Measurements from ENCODE around the gene SLC9A6. TPM values are rescaled to one million over a fixed set of nuclear protein-coding genes. Genes with fewer than 3 reads are reported as not detected.

The SLC9A6 gene
- total and polyA plus RNA-seq, 2 of the 13 experiments (the other 11 are each of a cell fraction or from before 2014, with no cell fraction given): 3.9 to 8.0 TPM

DNA sequence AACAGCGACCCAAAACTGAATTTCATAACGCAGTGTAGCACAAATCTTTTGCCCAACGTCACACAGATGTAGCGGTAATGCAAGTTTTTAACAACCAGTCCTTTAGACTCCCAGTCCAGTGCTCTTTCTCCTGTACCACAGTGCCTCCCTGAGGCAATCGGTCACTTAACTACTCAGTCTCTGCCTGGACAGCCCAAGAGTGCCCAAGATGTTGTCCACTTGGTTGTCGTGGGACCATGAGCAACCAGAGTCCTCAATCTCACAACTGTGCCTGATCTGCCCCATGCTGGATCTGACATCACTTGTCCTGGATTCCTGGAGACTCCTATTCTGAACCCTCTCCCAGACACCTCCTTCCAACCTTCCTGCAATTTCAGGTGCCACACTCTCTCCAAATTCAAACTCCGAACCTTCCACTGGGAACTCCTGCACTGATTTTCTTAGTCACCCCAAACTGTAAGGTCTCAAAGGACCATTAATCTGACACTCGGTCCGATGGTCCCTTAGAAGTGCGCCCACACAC, 12.1 kb upstream of the SLC9A6 start:
- ChIA-PET POLR2A (interaction anchor here (0.6 to 1.0 kb wide), 2 partner anchors 12 to 1026 kb away, joined by 3 to 7 read pairs; partner anchors contain the start of gene SLC9A6), CTCF (ENCODE audit: low intra/inter-chr PET ratio, low total read pairs) (no interaction called here)
- ATAC-seq (peak; percentile 79), DNase-seq (ENCODE audit: low spot score) (no peak), FAIRE-seq (no peak)
- peaks cover 14% of the 10 kb centered on the region for H3K79me2 ChIP-seq (ENCODE audit: insufficient read depth, low read length)
- H3K36me3 ChIP-seq (replicated peaks in 1 of 2; ENCODE audit: control insufficient read depth in 1 of 2, insufficient read depth in 2 of 2, low read length in 2 of 2): no peaks in the 10 kb centered on the region
- peak overlapping the region; percentile 15 for H2AFZ ChIP-seq (ENCODE audit: low read length)
- no peaks in the 10 kb centered on the region for H4K20me1 ChIP-seq (ENCODE audit: insufficient read depth, low read length)
- TF ChIP-seq CAMTA2 (CRISPR knock-in tag; IDR thresholded peaks at IDR 0.05; ENCODE audit: borderline replicate concordance) (no peak), SRSF1 (optimal IDR thresholded peaks at IDR 0.05; ENCODE audit: low read depth, low read length) (peak; percentile 23), SNAI1 (CRISPR knock-in tag; IDR thresholded peaks at IDR 0.05; ENCODE audit: borderline replicate concordance) (no peak), CTCF (CRISPR knock-in tag; IDR thresholded peaks at IDR 0.05) (0 out of 2 replicates have a peak, but pooled peaks have one; percentile 20), HHEX (CRISPR knock-in tag; IDR thresholded peaks at IDR 0.05) (no peak), MLXIP (CRISPR knock-in tag; IDR thresholded peaks at IDR 0.05; ENCODE audit: borderline replicate concordance) (no peak), IRF2 (CRISPR knock-in tag; IDR thresholded peaks at IDR 0.05) (no peak), NR0B2 (CRISPR knock-in tag; IDR thresholded peaks at IDR 0.05) (no peak), ZNF282 (IDR thresholded peaks at IDR 0.05; ENCODE audit: partially characterized antibody) (no peak)
- TF ChIP-seq, protein P1, sequence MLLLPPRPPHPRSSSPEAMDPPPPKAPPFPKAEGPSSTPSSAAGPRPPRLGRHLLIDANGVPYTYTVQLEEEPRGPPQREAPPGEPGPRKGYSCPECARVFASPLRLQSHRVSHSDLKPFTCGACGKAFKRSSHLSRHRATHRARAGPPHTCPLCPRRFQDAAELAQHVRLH (CRISPR knock-in tag; IDR thresholded peaks at IDR 0.05; ENCODE audit: borderline replicate concordance, low read depth): no peak
- TF ChIP-seq, protein P2, sequence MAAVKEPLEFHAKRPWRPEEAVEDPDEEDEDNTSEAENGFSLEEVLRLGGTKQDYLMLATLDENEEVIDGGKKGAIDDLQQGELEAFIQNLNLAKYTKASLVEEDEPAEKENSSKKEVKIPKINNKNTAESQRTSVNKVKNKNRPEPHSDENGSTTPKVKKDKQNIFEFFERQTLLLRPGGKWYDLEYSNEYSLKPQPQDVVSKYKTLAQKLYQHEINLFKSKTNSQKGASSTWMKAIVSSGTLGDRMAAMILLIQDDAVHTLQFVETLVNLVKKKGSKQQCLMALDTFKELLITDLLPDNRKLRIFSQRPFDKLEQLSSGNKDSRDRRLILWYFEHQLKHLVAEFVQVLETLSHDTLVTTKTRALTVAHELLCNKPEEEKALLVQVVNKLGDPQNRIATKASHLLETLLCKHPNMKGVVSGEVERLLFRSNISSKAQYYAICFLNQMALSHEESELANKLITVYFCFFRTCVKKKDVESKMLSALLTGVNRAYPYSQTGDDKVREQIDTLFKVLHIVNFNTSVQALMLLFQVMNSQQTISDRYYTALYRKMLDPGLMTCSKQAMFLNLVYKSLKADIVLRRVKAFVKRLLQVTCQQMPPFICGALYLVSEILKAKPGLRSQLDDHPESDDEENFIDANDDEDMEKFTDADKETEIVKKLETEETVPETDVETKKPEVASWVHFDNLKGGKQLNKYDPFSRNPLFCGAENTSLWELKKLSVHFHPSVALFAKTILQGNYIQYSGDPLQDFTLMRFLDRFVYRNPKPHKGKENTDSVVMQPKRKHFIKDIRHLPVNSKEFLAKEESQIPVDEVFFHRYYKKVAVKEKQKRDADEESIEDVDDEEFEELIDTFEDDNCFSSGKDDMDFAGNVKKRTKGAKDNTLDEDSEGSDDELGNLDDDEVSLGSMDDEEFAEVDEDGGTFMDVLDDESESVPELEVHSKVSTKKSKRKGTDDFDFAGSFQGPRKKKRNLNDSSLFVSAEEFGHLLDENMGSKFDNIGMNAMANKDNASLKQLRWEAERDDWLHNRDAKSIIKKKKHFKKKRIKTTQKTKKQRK (IDR thresholded peaks at IDR 0.05; ENCODE audit: low read length): no peak
- TF ChIP-seq, protein P3, sequence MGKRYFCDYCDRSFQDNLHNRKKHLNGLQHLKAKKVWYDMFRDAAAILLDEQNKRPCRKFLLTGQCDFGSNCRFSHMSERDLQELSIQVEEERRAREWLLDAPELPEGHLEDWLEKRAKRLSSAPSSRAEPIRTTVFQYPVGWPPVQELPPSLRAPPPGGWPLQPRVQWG (CRISPR knock-in tag; IDR thresholded peaks at IDR 0.05; ENCODE audit: borderline replicate concordance, low read depth): no peak
- TF ChIP-seq, protein P4, sequence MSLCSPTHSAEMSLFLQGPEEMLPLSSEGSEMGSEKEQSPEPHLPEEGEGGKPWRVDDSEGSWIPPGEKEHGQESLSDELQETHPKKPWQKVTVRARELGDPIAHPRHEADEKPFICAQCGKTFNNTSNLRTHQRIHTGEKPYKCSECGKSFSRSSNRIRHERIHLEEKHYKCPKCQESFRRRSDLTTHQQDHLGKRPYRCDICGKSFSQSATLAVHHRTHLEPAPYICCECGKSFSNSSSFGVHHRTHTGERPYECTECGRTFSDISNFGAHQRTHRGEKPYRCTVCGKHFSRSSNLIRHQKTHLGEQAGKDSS (CRISPR knock-in tag; IDR thresholded peaks at IDR 0.05; ENCODE audit: borderline replicate concordance, low read depth): peak; percentile 99
- intact Hi-C loops (cut with micrococcal nuclease; ENCODE audit: unreplicated experiment): no loop called here
- peaks cover 15% of the 10 kb centered on the region; the same call in 1 of the 2 replicates for H3K4me1 ChIP-seq (ENCODE audit: insufficient read depth, low read length)
- peak overlapping the region; percentile 85 for H3K4me2 ChIP-seq (ENCODE audit: low read depth, low read length)
- peak overlapping the region; percentile 74 to 85 (median 76) for H3K4me3 ChIP-seq (replicated peaks in 1 of 3; ENCODE audit: insufficient read depth in 1 of 3, low read depth in 2 of 3, low read length in 3 of 3)
- in situ Hi-C loops (cut with HindIII; ENCODE audit: extremely low pct_ligation_motif_present, low pct_unique_long_range_greater_than_20kb): no loop called here
- no peaks in the 10 kb centered on the region for H3K9me3 ChIP-seq (ENCODE audit: low read length)
- BruUV-seq (replicated peaks): TSS peak; percentile 78
- peak overlapping the region; percentile 77 for H3K9ac ChIP-seq (ENCODE audit: insufficient read depth, low read depth, low read length)
- no peaks in the 10 kb centered on the region; a peak in 1 of 5 replicates for H3K27me3 ChIP-seq (ENCODE audit: control insufficient read depth in 1 of 2, insufficient read depth in 2 of 2, low read length in 2 of 2)
- H3K27ac ChIP-seq (ENCODE audit: extremely low read length, insufficient read depth, low read length): peak overlapping the region; percentile 86
- 0% methylated on average over 9 of the region's 10 CpGs for WGBS (ENCODE audit: low lambda C conversion rate)
